NCI-H187 treated with DMSO at 0.1 percent for 48 hours (cell line): ENCODE results near the gene GRID1.
"Not testable (repeated sequence)": the region's sequence is repeated elsewhere in the genome, so short reads cannot be mapped to it uniquely, and the experiment has no call there.

Source experiments
- DNase-seq: peaks from one replicate; lab custom pipeline; 2025; lab: John Stamatoyannopoulos, UW

GRID1 gene

GRCh38 chr10:86391986-86392722, 25.6 kb upstream of the GRID1 start:
- DNase-seq: no peak

- DNase-seq: no peak
These were observed 24.7 kb upstream of the GRID1 start for GRCh38 chr10:86391236-86391840.

GRCh38 chr10:86390337-86391120, 23.9 kb upstream of the GRID1 start:
- DNase-seq: no peak

GRCh38 chr10:86389441-86390193, 23.0 kb upstream of the GRID1 start:
- DNase-seq: no peak

- not testable (repeated sequence) for DNase-seq
These were observed 22.5 kb upstream of the GRID1 start for GRCh38 chr10:86389109-86389440.

DNA sequence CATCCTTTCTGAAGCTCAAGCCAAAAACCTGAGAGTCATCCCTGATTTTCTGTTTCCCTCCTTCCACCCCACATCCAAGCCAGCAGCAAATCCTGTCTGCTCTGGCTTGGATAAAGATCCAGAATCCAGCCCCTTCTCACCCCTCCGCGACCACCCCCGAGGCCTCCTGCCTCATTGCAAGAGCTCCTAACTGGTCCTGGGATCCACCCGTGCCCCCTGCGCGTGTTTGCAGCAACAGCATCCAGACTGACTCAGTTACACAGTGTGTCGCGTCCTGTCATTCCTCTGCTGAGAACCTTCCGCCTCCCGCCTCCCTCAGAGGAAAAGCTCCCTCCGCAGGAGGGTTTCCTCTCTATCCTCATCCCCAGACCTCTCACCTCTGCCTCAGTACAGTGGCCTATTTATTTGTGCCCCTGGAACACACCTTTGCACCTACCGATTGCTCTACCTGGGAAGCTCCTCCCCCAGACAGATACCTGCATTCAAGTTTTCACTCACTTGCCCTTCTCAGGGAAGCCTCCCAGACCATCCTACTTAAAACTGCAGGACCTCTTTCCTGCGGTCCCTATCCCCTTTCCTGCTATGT, 21.6 kb upstream of the GRID1 start:
- DNase-seq: no peak

- no peak for DNase-seq
These were observed 20.7 kb upstream of the GRID1 start for GRCh38 chr10:86387178-86387794.

DNA sequence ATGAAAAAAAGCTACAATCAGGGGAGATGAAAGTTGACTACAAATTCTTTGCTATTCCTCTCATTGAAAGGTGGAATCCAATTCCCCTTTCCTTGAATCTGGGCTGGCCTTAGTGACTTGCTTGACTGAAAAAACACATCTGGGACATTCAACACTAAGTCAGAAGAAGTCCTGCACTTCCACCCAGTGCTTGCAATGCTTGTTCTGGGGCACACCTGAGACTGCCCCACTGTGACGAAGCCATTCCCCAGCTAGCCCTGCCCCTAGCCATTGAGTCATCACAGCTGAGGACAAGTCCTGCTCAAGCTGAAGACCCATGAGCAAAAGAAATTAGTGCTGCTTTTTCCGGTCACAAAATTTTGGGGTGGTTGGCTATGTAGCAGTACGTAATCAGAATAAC, 19.2 kb upstream of the GRID1 start:
- no peak for DNase-seq

GRCh38 chr10:86377797-86378146, 11.2 kb upstream of the GRID1 start:
- no peak for DNase-seq

DNA sequence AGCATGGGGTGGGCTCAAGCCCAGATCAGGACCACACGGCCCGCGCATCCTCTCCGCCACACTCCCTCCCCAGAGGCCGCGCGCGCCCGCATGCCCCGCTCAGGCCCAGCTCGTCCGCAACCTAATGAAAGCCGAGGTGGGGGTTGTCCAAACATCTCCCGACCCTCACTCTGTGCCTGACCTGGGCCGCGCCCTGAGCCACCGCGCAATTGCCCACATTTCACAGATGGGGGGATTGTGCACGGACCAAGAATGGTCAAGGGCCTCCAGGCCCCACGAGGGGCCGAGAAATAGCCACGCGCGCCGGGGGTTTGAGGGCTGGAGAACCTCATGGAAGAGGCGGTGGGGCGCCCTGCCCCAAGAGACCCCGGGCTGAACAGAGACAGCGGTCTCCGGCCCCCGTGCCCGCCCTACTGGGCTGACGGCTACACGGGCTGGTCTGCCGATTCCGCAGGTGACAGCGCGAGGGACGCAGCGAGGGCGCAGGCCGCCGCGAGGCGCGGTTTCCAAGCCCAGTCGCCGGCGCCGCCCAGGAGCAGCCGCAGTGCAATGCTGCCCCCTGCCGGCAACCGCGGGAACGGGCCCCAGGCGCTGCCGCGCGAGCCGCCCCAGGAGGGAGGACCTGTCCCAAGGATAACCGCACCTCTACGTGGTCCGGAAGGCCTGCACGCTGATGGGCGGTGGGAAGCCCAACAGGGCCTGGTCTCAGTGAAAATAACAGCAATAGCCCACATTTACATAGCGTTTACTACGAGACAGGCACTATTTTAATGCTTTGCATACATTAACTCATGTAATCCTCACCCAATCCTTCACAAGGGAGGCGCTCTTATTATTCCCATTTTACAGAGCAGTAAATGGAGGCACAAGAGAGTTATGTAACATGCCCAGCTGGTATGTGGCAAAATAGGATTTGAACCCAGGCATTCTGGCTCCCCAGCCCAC, 10.5 kb upstream of the GRID1 start:
- no peak for DNase-seq

- DNase-seq: no peak
These were observed 9.8 kb upstream of the GRID1 start for GRCh38 chr10:86376403-86376802.

DNA sequence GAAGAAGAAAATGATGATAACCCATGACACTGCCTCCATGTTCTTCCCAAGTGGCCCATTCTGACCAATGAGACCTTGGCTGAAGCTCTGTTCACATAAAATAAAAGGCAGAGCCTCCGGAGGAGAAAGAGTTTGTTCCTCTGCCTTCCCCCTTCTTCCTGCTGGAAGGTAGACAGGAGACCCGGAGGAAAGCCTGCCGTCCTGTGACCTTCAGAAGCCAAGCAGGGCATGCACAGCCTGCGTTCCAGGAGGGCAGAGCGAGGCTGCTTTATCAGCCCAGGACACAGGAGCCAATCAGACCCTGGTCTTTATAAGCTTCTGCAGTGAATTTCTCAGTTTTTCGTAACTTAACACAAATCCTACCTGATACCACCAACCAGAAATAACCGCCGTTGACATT, 8.6 kb upstream of the GRID1 start:
- no peak for DNase-seq

- no peak for DNase-seq
These were observed 8.1 kb upstream of the GRID1 start for GRCh38 chr10:86374664-86375063.

DNA sequence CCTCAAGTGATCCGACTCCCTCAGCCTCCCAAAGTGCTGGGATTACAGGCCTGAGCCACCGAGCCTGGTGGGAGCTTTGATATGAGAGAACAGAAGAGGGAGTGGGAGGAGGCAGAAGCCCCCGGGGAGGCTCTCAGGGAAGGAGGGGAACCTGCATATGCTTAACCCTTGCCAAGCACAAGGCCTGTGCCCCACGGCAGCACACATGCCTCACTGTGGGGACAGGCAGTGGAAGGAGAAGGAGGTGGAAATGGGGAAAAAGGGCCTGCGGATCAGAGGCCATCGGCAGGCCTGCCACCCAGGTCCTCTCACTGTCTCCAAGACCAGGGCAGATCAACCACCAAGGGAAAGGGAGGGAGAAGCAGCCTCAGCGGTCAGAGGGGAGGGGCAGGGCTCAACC, 7.2 kb upstream of the GRID1 start:
- no peak for DNase-seq

DNA sequence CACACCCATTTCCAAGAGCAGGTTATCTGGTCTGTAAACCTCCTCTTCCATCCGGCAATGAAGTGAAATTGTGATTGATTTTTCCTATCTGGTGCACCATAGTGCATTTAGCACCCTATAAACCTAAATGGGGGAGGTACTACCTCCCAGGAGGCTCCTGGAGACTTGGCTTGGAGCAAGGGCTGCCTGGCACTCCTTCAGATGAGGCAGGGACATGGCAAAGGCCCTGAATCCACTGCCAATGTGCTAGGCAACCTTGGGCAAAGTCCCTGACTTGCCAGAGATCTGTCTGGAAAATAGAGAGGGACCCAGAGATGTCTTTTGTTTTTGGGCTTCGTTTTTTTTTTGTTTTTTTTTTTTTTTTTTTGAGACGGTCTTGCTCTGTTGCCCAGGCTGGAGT, 6.7 kb upstream of the GRID1 start:
- no peak for DNase-seq

DNA sequence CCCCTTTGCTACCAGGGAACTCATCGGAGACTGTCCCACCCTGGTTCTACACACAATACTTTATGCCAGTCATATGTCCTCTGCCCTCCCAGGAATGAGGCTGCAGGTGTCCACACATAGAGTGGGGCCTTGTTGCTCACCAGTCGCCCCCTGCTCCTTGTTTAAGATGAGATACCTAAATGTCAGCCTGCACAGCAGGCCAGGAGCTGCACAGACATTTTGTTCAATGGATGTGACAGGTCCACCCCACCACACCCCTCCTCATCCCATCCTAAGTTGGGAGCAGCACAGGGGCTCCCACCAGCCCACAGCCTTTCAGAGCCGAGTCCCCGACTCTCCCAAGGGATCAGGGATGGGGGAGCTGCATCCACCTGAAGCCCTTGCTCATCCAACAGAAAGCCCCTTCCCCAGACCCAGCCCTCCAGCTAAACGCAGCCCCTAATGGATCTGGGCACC, 6.2 kb upstream of the GRID1 start:
- DNase-seq: no peak

DNA sequence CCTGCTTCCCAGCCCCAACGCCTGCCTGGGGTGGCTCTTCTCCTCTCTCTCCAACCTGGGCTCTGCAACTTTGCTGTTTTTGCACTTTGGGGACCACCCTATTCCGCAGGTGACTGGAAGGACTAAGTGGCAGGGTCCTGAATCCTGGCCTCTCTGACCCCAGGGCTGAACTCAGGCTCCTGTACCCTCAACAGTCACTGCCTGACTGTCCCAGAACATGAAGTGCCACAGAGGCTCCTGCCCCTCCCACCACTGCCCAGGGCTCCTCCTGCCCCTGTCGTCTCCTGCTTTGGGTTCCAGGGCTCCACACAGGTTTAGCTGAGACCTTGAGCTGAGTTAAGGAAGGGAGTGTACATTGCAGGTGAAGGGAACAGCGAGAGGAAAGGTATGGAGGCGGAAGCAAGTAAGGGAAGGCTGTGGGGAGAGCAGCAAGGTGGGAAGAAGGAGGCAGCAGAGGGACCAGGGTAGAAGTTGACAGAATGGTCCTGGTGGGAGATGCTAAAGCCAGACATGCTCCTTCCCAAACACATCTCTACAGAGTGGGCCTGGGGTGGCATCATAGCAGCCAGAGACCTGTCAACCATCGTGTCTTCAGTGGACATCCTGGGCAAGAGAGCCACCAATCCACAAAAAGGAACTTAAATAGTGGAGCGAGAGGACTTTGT, 5.7 kb upstream of the GRID1 start:
- no peak for DNase-seq

- no peak for DNase-seq
These were observed 5.1 kb upstream of the GRID1 start for GRCh38 chr10:86371691-86372090.

- no peak for DNase-seq
These were observed 4.5 kb upstream of the GRID1 start for GRCh38 chr10:86371116-86371515.

- DNase-seq: no peak
These were observed 3.5 kb upstream of the GRID1 start for GRCh38 chr10:86370006-86370585.
